Stimulated activated CD8-positive, alpha-beta memory T cell treated with anti-CD3 and anti-CD28 coated beads, Interleukin-4, amount 100 ng/mL, for 4 hours (primary cell): Measurements from ENCODE around the gene TMEM106C.

Experiments used
- DNase-seq, 2 donors: peaks; one replicate each; pipeline ENCODE4 v3.0.0-alpha.2; 2020; ENCODE audit warnings: low read depth in 2 of 2, low spot score in 1 of 2

Gene TMEM106C

DNA sequence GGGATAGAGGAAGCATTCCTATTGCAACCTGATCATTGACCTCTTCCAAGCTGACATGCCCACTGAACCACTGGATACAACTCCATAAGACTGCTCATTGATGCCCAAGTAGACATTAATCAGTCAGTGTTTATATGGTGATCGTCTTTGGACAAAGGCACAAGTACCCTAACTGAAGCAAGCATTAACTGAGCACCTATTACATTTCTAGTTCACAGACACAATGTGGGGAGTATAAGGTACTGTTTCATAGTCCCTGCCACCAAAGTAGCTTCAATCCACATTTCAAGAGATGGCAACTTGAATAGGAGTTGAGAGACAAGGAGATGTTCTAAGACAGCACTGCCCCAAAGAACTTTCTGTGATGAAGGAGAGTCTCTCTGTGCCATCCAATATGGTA lies 51.7 kb downstream of the TMEM106C start:
- no peak for DNase-seq

DNA sequence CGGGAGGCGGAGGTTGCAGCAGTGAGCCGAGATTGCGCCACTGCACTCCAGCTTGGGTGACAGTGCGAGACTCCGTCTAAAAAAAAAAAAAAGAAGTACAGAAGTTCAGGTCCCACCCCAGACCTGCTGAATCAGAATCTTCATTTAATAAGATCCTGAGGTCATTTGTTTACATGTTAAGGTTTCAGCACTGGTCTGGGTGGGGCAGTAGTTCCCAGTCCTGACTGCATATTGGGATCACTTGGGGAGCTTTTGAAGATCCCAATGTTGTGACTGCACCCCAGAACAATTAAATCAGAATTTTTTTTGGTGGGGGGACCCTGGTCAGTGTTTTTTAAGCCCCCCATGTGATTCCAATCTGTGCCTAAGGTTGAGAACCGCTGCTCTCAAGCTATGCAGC lies 52.6 kb downstream of the TMEM106C start:
- no peak for DNase-seq

DNA sequence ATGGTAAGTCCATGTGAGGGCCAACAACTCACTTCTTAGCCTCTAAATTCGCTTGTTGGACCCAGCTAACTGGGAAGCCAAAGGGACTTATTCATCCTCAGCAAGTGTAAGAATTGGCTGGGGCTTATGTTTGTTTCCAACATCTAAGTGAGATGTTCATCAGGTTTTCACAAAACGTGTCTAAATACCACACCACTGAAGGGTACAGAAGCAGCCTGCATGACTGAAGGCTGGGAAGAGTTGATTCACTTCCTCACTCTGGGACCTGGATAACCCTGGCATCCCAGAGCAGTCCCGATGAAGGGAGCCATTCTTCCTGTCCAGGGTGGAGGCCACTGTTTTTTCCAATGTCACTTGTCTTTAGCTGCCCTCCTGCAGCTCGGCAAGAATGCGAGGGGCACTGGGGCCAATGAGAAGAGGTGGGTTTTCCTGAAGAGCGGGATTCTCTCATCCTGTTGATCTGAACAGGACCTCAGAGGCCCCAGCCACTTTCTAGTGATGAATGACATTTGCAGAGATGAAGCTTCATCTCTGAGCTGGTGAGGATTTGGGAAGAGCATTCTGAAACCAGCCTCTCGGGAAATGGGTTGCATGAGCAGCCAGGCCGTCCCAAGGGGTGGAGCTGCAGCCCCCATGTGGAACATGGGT lies 53.1 kb downstream of the TMEM106C start:
- no peak for DNase-seq

DNA sequence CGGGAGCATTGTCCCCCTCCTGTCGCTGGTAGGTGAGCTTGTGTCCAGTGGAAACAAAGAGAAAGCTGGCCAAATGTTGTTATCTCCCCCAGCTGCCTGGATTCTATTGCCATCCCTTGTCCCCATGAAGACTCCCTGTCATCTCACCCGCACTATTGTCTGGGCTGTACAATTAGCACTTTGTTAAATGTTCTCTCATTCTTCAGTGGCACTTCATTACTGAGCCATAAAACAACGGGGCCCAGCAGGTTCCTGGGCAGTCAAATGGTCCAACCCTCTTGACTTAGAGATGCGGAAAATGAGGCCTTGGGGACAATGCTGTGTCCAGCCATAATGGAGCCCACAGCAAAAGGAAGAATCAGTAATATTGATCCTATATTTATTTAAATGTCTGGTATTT lies 54.1 kb downstream of the TMEM106C start:
- DNase-seq, result no peak

DNA sequence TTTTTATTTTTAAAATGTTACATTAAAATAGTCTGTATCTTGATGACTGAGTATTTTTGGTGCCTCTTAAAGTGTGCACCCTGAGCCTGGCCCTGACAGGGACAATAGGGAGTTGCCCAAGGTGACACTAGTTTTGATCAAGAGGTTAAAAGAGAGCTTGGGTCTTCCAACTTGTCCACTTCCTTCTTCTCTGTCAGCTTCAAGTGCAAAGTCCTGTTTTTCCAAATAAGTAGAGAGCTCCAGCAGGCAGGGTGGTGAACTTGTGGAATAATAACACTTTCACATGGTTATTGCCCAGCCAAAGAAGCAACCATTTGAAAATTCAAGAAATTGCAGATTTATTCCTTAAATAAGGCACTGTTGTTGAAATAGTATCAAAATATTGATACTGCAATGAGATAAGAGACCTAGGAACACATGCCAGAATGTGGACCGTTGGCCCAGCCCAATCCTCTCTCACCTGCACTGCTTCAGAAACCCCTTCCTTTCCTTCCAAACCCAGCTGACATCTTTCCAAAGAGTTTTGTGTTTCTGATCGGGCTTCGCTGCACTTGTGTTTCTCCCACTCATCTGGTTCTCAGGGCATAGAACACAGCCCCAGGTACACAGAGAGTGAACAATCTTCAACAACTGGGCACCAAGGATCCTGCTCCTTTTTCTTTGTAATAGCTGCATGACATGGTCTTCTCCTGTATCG lies 54.7 kb downstream of the TMEM106C start:
- no peak for DNase-seq
